ENCODE results near the gene RASEF.

Gene RASEF

DNA sequence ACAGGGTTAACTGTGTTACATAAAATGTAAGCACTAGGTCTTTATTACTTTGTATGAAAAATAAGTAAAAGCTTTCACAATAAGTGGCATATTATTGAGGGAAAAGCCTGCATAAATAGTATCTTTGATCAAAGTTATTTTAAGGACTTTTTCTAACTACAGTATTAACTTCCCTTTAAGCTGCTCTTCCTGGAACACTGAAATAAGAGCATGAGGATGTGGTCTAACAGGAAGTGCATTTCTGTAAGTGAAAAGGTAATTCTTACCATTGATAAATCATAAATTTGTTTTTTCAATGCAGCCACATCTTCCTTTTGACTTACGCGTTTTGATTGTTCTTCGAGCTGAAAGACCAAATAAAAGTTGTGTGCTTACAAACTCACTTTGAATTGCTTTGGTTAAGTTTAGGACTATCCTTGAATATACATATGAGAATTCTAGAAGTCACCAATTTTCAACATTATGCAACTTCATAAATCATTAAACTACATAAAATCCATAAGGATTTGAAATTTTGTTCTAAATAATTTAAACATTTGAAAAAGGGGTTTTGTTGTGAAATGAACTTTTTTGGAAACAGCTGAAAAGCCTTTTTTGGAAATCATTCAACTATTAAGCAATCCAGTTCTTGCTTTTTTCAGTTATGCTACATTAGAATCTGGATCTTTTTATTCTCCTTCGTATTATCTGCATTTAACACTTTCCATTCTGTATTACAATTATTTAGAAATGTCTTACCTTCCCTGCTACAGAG is 50.6 kb downstream of the RASEF start:
- no peak for DNase-seq

DNA sequence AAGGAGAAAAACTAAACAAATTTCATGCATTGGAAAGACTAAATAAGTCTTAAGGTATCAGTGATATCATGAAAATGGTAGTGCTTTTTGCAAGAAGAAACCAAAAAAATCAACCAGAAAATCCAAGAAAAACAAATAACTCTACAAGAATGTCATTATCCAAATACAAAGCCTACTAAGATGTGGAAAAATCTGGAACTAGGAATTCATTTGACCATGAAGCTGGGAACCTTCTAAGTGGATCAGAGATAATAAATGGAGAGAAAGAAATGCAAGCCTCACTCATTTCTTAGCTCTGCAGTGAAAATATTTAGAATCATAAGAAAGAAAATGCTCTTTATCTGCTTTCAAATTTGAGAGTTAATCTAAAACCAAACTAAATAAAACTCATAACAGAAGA is 51.3 kb downstream of the RASEF start:
- DNase-seq, result peak; percentile 51

DNA sequence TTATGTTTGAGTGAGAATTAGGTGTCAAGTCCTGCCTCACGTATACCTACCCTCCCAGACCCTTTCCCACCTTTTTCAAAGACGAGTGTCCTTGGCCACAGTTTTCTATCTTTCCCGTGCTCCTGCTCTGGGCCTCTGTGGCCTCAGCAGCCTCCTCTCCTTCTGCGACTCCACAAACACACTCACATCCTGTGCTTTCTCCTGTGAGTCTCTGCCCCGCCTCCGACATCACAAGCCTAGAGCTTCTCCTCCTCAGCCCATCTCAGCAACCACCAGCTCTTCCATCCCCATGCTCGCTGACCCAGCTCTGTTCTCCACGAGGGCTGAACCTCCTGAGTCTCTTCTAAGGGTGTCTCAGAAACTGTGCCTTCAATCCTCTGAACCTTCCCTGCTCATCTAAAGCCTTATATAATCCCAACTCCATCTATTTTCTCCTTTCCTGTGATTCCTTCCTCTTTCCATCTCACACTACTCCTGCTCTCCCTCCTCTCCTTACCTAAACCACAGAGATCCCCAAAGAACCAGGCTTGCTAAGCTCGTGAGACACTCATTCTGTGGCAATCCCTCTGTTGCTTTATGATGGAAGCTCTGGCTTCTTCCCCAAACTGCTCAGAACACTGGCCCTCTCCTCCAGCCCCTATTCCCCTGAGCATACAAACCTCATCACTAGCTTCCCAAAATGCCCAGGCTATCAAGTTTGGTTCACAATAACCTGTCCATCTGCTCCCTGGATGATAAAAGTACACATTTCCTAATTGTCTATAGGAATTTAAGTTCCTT is 55.2 kb downstream of the RASEF start:
- peak; percentile 64 for DNase-seq

DNA sequence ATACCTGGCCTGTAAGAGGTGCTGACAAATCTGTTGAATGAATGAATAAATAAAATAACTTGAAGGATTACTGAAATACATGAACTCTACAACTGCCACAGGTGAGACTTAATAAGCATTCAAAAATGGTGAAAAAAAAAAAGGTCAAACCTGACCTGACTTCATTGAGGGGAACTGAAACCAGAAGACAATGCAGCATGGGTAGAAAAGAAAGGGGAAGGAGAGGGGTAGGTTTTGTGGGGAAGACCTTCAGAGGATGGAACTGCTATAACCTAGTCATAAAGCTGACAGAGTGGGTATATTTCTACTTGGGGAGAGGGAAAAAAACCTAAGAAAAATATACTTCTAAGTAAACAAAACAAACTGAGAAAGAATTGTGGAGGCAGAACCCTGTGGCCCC is 56.6 kb downstream of the RASEF start:
- no peak for DNase-seq

DNA sequence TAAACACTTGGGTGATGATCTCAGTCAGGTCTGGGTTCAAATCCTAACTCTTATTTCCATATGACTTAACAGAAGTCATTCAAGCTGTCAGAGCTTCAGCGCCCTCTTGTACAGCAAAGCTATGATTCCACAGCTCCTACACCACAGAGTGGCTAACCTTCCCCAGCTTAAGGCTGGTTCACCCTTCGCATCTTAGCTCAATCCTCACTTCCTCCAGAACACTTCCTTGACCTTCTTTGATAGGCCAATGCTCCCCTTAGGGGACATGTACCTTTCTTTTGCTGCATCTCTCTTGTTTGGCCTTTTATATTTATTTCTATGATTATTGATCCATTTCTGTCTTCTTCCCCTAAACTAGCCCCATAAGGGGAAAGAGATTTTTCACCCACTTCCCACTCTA is 57.0 kb downstream of the RASEF start:
- no peak for DNase-seq

DNA sequence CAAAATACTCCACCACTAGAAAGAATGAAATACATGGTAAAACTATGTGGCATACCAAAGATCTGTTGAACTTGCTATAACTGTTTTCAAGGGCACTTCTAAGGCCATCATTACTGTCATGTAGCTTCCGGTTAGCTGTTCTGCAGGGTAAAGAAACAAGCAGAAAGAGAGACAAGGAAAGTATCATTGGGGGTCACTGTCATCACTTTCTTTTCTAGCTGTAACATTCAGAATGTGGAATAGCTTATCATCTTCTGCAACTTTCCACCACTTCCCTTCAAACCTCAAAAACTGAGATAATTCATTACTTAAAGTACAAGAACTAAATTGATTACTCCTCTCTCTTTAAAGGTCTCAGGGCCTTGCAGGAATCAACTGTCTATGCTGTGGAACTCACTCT is 57.6 kb downstream of the RASEF start:
- DNase-seq, result no peak

DNA sequence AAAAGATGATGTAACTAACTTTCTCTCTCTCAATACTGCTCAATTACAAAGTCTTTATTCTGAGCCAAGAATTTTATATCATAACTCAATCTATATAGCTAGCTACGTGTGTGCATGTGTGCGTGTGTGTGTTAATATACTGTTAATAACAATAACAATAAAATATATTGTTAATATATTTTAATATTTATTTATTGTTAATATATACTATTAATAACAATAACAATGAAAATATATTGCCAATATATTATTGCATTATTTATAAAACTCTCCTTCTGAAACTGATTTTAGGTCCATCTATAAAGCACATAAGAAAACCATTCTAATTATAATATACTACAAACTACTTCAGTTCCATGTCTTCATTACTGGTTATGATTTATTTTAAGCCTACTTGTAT is 60.6 kb downstream of the RASEF start:
- no peak for DNase-seq

DNA sequence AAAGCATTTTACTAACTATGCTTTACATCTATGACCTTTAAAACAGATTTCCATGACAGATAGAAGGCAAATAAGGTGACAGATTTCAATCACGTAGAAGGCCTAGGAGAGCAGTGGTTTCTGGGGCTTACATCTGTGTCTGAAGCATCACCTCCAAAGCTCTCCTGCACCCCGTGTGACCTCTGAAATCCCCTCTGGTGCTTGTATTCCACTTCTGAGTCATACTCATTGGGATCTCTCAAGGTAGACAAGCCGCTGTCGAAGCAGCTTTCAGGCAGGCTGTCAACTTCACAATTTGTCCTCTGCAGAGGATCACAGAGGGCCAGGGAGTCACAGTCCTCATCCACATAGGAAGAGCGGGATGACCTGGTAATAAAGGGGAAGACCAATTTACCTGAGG is 62.2 kb downstream of the RASEF start:
- no peak for DNase-seq

DNA sequence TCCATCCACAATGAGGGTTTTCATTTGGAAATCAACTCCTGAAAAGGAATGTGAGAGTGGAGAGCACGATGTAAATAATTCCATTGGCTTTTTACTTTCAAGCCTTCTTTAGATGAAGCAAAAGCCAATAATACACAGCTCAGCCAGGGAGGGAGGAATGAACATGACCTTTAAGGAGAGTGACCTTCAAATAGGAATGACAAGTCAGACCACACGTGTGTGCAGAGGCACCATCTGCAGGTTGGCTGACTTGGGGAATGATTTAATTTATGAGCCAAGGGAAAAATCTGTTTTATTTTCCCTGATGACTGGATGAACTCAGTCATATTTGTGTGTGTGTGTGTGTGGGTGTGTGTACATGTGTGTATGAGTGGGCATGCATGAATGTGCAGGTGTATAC is 64.5 kb downstream of the RASEF start:
- DNase-seq, result no peak

DNA sequence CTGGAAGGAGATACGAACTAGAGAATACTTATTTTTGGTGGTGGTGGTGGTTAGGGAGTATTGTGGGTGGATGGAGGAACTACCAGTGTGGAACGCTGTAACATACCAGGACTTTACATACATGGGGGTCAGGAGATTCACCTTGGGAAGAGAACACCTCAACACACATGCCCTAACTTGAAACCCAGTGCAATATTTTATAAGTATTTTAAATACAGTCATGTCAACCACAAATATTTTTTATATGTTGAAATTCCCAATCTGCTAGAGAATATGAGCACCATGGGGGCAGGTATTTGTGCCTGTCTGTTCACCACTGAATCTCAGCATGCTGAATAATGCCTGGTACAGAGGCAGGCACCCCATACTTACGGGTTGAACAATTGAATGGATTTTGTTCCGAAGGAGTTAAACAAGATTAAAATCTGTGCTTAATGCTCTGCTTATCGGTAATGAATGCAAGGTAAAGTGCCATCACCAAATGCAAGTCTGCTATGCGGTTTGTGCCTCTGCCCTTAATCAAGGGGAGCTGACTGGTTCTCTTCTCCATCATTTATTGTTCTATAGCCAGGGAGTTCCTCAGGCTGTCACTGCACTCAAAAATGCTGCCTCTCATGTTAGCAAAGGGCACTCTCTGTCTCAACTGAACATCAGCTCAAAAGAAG is 65.3 kb downstream of the RASEF start:
- DNase-seq, result peak; percentile 55

DNA sequence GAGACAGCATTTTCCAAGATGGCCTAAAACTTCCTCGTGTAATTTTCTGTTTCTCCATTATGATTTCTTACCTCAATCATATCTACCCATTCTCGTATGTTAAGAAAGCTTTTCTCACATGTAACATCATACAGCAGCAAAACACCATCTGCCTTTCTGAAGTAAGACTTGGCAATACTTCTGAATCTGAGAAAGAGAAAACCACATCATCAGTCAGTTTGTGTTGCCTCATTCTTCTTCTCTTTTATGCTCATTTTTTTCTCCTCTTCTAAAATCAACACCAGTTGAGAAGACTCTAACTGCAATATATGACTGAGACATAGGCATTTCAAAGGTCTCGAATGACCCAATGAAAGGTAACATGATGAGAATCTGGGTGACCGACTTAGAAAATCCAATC is 66.0 kb downstream of the RASEF start:
- peak; percentile 80 for DNase-seq

DNA sequence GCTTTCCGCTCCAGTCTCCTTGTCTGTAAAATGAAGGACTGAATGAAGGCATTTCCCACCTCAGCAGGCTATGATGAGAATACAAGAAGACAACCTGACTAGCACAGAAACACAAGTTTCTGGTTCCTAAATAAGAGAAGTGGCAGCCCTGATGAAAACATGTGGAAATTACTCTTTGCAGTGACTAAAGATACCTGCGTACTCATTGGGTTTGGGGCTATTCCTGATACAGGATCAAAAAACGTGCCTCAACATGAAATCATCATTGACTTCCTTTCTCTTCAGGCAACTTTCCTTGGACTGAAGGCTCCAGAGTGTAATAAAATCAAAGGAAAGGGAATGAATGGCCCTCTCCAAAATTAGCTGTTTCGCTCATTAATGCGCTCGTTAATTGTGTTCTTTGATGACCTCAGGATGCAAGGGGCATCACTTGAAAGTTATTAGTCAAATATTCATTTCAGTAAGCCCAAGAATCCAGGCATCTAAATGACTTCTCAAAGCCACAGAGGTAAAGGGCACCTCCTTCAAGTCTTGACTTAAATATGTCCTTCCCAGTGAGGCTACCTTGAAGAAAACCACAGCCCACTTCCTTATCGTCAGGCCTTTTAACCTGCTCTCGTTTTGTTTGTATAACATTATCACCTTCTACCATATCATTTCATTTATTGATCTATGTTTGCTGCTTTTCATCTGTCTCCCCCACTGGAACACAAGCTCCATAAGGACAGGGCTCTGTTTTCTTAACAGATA is 68.9 kb downstream of the RASEF start:
- no peak for DNase-seq

DNA sequence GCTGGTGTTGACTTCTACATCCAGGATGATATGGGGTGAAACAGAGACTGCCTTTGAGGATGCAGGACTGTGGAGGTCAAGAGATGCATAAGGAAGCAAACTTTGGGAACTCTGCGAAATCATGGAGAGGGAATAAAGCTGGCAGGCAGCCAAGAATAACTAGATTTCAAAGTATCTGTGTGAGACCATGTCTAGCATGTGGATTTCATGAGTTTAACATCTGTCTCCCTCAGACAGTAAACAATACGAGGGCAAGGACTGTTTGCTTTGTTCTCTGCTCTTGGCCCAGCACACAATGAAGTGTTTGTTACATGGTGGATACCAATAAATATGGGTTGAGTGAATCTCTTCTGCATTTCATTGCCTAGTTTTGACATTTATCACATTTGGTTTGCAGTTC is 71.3 kb downstream of the RASEF start:
- no peak for DNase-seq

DNA sequence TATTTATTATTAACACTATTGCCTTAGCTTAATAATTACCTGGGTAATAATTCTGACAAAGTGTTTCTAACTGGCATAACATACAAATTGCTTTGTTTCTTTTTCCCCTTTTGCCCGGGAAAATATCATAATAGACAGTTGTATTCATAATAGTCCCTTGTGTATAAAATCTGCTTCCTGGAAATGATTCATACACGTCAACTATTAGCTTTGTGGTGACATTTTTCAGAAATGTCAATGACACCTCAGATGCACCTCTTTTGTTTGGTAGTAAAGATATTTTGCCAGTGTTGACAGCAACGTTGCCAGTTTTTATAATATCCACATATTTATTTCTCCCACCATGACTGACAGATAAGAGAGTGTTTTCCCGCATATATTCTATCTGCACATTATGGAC is 73.0 kb downstream of the RASEF start:
- no peak for DNase-seq

DNA sequence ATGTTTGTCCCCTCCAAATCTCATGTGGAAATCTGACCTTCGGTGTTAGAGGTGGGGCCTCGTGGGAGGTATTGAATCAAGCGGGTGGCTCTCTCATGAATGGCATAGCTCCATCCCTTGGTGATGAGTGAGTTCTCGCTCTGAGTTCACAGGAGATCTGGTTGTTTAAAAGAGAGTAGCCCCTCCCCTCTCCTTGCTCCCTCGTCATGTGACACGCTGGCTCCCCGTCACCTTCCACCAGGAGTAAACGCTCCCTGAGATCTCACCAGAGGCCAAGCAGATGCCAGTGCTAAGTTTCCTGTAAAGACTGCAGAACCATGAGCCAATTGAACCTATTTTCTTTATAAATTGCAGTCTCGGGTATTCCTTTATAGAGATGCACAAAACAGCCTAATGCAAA is 74.5 kb downstream of the RASEF start:
- DNase-seq, result no peak

DNA sequence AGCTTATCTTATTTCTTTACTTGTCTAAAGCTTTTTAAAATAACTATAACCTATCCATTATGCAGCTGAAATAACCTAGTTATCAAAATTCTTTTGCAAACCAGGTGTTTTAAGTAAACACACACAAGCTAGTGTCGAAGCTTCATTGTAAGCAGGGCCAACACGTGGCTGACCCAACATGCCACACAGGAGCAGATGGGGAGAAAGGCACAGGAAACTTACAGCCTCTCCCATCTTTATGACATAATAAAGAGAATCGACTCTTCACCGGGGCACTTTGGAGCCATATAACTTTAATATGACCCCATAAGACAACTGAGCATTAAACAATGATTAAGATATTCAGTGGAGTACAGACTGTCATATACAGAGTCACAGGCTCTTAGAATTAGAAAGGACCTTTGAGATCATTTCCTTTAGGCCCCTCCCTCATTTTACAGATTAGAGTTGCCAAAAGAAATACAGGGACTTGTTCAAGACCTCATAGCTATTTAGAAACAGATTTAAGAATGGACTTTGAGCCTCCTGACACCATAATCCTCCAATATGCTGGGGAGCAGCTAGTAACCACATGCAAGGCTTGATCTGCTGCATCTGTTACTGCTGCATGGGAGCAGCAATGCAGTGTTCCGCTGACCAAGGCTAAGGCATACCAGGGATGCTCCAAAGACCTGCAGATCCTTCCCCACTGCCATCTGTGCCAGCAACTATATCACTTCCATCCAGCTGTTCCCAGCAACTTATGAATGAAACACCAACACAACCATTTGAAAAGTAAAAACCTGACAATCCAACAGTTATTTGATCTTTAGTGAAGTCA is 75.4 kb downstream of the RASEF start:
- no peak for DNase-seq

DNA sequence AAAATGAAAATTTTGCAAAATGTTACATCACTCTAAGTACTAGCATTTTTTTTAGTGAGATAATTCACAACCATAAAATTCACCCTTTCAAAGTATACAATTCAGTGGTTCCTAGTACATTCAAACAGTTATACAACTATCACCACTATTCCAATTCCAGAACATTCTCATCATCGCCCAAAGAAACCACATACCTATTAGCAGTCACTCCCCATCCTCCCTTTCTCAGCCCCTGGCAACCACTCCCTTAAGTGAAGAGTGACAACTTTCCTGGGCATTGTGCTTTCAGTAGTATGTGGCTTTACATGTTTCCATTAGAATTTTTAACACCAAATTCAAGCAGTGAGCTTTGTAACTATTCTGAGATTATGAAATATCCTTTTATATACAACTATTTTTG is 81.4 kb downstream of the RASEF start:
- DNase-seq, result no peak

DNA sequence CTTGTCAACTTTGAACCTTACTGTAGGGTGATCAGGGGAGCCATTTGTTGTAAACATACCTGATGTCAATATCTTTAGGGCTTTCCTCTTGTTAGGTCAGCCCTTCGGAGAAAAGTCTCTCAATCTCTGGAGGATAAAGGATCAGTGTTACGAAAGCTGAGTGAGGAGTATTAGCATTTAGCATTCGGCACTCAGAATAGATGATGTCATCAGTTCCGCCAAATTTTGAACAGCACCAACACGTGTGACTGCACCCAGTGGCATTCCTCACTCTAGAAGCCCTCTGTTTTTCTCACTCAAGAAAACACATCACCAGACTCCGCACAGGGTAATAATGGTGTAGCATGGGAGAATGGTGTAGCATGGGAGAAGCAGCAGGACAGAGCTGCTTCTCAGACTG is 87.8 kb downstream of the RASEF start:
- no peak for DNase-seq

DNA sequence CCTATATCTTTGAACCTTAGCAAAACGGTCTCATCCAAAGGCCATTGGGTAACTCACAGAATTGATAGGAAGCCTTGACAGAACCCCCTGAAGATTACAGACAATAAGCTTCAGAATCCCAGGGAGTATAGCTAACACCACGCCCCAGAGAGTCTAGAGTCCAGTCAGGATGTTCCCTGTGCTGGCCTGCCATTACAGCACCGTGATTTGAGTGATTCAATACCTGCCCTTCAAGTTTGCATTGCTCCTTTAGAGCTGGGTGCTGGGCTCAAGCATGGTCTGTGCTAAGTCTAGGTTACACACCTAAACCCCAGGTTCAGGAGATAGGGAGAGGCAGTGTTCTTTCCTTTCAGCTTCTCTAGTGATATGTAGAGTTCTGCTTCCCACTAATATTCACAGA is 90.5 kb downstream of the RASEF start:
- no peak for DNase-seq

DNA sequence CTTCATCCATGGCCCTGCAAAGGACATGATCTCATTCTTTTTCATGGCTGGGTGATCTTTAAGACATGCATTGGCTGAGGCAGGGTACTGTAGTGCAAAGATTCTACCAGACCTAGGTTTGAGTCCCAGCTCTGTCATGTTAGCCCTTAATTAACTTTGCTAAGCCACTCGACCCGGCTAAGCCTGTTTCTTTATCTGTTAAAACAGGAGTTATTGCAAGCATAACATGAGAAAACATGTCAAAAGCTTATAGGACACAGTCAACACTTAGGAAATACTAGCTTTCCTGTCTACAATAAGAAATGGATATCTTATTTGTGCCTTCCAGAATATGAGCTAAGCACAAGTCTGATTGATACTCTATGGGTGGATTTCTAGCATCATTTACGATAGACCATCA is 92.6 kb downstream of the RASEF start:
- no peak for DNase-seq

DNA sequence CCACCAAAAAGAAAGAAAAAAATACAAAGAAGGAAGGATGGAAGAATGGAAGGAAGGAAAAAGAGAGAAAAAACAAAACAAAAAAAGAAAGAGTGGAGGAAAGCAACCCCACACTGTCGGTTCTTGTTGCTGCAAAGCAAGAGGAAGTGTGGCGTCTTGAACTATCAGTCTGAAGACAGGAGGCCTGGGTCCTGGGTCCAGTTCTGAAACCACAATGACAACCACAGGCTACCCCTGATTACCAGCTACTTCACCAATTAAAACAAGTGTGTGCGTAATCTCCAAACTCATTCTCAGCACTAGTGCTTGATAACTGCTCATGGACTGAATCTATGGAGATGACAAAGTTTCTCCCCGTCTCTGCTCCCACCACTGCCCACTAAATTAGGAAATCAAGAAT is 93.7 kb downstream of the RASEF start:
- no peak for DNase-seq

DNA sequence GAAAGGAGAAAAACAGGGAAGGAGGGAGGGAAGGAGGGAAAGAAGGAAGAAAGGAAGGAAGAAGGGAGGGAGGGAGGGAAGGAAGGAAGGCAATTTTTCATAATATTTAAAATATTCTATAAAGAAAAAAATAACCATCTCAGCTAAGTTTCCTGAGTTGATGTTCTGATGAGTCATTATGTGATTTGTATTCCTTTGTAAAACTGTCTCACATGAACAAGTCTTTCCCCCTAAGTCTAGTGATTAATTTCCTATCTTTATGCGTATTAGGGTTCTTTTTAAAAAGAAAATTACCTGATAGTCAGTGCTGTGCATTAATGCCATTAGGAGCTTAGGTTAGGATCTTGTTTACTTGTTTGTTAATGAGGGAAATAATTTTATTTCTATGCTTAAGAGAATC is 94.1 kb downstream of the RASEF start:
- no peak for DNase-seq

DNA sequence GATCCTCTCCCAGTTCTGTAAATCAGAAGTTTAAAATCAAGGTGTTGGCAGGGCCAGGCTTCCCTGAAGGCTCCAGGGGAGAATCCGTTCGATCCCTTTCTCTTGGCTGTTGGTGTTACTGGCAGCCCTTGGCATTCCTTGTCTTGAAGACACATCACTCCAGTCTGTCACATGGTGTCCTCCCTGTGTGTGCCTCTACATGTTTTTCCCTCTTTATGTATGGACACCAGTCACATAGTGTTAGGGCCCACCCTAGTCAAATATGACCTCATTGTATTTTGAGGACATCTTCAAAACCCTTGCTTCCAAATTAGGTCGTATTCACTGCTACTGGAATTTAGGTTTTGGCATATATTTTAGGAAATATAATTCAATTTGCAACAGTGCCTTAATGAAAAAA is 94.6 kb downstream of the RASEF start:
- DNase-seq, result no peak

Measured in fibroblast of upper back skin (primary cell).